Panc1 (cell line): ENCODE measurements around the gene HELZ2.

ENCODE experiments used
- POLR2AphosphoS5 ChIP-seq: IDR thresholded peaks from 2 replicates; pipeline ENCODE4 v1.6.1; 2012; ENCODE audit warnings: mild to moderate bottlenecking, low read depth, low read length, moderate library complexity
- SIN3A ChIP-seq: IDR thresholded peaks from 2 replicates; pipeline ENCODE4 v1.6.1; 2012; ENCODE audit warnings: low read depth, mild to moderate bottlenecking, low read length, moderate library complexity, borderline replicate concordance; ENCODE audit not compliant: insufficient read depth
- TF ChIP-seq, protein P1 (sequence below): fragments of 450-650 bp; IDR thresholded peaks from 2 replicates; pipeline ENCODE4 v1.5.1; 2017; ENCODE audit warnings: mild to moderate bottlenecking
- TF ChIP-seq, protein P2 (sequence below), 2 experiments: IDR thresholded peaks; 2 replicates each; pipeline ENCODE4 v1.6.1; 2011 to 2012; ENCODE audit warnings: low read depth in 2 of 2, control low read depth in 1 of 2, low read length in 1 of 2, mild to moderate bottlenecking in 1 of 2, moderate library complexity in 1 of 2; ENCODE audit not compliant: insufficient read depth in 1 of 2

DNA sequence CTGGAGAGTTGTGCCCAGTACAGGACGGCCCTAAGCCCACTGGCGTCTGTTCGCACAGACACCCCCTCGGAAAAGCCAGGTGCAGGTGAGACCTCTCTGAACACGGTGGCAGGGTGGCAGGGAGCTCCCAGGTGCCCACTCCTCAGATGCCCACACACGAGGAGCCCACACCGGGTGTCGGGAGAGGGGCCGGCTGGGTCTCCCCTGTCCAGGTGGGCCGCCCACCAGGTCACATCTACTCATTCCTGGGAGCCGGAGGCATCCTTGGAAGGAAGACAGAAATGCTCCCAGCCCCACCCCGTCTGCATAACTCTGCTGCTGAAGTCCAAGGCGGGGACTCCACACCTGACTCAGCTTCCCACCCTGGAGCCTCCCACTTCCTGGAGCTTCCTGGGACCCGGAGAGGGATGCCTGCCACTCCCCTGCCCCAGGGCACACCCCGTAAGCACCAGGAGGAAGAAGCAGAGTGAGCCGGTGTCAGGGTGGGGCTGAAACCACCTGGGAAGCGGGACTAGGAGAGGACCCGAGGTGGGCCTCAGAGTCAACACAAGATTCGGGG is 29.0 kb downstream of the HELZ2 start:
- TF ChIP-seq, protein P1, sequence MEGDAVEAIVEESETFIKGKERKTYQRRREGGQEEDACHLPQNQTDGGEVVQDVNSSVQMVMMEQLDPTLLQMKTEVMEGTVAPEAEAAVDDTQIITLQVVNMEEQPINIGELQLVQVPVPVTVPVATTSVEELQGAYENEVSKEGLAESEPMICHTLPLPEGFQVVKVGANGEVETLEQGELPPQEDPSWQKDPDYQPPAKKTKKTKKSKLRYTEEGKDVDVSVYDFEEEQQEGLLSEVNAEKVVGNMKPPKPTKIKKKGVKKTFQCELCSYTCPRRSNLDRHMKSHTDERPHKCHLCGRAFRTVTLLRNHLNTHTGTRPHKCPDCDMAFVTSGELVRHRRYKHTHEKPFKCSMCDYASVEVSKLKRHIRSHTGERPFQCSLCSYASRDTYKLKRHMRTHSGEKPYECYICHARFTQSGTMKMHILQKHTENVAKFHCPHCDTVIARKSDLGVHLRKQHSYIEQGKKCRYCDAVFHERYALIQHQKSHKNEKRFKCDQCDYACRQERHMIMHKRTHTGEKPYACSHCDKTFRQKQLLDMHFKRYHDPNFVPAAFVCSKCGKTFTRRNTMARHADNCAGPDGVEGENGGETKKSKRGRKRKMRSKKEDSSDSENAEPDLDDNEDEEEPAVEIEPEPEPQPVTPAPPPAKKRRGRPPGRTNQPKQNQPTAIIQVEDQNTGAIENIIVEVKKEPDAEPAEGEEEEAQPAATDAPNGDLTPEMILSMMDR = no peak
- TF ChIP-seq, protein P2, sequence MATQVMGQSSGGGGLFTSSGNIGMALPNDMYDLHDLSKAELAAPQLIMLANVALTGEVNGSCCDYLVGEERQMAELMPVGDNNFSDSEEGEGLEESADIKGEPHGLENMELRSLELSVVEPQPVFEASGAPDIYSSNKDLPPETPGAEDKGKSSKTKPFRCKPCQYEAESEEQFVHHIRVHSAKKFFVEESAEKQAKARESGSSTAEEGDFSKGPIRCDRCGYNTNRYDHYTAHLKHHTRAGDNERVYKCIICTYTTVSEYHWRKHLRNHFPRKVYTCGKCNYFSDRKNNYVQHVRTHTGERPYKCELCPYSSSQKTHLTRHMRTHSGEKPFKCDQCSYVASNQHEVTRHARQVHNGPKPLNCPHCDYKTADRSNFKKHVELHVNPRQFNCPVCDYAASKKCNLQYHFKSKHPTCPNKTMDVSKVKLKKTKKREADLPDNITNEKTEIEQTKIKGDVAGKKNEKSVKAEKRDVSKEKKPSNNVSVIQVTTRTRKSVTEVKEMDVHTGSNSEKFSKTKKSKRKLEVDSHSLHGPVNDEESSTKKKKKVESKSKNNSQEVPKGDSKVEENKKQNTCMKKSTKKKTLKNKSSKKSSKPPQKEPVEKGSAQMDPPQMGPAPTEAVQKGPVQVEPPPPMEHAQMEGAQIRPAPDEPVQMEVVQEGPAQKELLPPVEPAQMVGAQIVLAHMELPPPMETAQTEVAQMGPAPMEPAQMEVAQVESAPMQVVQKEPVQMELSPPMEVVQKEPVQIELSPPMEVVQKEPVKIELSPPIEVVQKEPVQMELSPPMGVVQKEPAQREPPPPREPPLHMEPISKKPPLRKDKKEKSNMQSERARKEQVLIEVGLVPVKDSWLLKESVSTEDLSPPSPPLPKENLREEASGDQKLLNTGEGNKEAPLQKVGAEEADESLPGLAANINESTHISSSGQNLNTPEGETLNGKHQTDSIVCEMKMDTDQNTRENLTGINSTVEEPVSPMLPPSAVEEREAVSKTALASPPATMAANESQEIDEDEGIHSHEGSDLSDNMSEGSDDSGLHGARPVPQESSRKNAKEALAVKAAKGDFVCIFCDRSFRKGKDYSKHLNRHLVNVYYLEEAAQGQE (IDR thresholded peaks at IDR 0.05; ENCODE audit: insufficient read depth in 1 of 2, low read depth in 2 of 2, low read length in 1 of 2) = no peak
- no peak for TF ChIP-seq POLR2AphosphoS5
- TF ChIP-seq SIN3A = no peak
